NCI-H1092 treated with DMSO at 0.1 percent for 48 hours (cell line): ENCODE data around the gene HMGB2.

Experiments
- DNase-seq: peaks from one replicate; lab custom pipeline; 2025; lab: John Stamatoyannopoulos, UW

HMGB2 gene

DNA sequence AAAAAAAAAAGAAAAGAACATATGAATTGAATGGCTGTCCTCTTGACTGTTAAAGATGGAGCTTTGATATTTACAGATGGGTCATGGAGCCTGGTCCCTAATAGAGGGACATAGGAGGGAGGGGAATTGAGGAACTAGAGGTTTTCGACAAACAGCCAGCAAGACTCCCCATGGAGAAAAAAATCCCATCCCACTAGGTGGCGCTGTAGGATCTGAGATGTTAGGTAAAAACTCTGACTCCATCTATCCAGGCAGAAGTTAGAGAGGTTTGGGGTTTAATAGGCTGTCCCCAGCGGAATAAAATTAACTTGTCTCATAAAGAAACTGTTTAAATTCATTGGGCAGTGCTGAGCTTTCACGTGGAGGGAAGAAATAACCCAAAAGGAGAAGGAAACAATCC, 45.9 kb downstream of the HMGB2 start:
- no peak for DNase-seq

DNA sequence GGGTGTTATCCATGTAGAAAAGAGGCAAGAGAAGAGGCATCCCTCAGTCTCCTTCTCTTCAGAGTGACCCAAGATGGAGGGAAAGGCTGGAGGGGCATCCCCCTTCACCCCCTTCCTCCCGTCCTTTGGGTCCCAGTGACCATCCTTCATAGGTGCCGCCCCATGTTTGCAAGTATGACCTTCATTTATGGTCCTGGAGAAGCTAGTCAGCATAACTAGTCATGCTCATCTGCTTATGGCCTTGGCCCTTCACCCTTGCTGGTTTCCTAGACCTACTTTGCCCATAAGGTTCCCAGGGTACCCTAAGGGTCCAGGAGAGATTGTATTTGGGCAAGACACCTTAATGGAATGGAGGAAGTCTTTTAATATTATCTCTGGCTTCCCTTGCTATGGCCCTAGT, 46.7 kb downstream of the HMGB2 start:
- DNase-seq = no peak

DNA sequence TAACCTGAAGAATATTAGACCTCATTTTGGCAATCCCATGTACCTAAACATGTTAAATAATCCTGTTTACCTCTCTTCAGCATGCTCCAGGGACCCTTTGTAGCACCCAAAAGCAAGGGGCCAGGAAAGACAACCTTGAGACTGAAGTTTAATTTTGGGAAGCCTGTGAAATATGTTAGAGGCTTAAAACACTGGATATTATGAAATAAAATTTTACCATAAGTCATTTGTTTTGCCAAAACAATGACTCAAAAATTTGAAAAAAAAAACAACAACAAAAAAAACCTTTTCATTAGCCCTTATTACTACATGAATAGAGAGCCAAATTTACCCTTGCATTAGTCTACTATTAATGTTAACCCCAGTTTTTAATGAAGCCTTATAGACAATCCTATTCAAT, 49.7 kb downstream of the HMGB2 start:
- no peak for DNase-seq

DNA sequence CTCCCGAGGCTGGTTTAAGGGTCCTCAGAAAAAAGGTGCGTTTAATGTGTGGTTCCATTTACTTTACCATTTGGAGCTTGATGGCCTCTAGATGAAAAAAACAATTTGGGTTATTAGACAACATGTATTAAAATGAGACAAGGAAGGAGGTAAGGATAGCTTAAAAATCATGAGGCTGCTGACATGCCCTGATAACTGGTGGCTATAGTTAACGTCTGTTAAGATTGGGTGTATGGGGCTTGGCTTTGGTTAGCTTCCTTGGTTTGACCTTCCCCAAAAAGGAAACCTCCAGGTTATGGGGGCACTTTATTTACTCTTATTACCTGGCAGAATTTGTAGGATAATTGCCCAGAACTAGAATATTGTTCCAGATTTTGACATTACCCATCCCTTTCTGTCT, 51.5 kb downstream of the HMGB2 start:
- no peak for DNase-seq

DNA sequence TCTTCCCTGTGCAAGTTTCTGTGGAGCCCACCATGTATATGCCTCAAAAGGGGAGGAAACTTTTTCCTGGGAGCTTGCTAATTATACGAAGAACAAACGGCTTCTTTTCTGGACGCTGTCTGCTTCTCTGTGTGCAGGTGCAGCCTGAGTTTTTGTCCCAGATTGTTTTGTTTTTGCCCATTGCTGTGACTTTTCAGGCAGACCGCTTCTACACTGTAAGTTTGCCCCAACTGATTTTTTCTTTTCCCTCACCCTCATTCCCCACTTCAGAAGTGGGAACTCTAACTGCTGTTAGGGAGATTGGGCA, 51.9 kb downstream of the HMGB2 start:
- DNase-seq = no peak

DNA sequence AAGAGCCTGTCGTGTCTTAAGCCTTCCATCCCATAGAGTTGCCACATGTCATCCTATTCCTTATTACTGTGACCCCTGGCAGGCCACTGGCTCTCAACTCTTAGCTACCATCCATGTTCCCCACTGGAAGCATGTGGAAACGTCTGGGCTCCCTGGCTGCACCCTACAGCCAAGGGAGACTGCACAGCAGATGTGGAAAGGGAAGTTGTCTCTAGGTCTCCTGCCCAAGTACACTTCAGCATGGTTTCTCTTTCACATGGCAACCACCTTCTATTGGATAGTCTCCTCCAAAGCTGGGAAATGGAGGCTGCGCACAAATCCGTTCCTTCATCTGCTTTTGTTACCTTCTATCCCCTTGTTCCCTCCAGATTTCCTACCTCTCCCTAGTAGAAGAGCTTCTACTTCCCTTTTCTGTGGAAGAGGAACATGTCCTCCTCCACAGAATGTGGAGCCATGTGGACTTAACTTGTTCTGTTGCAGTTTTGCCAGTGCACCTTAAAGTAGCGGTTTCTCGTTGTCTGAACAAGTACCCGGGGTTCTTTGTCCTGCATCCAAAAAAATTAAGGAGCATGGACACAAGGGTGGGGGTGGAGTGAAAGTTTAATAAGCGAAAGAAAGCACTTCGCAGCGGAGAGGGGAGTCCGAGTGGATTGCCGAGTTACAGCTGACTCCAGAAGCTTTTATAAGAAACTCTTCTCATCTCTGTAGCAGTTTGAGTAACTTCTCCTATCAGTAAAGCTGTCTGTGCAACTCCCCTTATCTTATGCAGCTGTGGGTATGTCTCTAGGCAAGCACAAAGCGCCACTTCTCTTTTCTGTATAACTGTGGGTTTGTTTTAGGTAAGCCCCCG, 52.5 kb downstream of the HMGB2 start:
- no peak for DNase-seq
